Endodermal cell (in vitro differentiated cells): ENCODE measurements around the gene PMEPA1. TPM values are rescaled to one million over a fixed set of nuclear protein-coding genes. Genes with fewer than 3 reads are reported as not detected.
A peak's percentile ranks its signal among the peaks of the same experiment; 100 is the strongest.

Experiments used
- DNase-seq: peaks from one replicate; pipeline ENCODE4 v3.0.0-alpha.2; 2017
- H3K27ac ChIP-seq: 2 replicates; pipeline ENCODE4 v1.5.1; 2013; ENCODE audit warnings: mild to moderate bottlenecking, low read depth, low read length, moderate library complexity
- H3K27me3 ChIP-seq: 2 replicates; pipeline ENCODE4 v1.6.1; 2013; ENCODE audit warnings: mild to moderate bottlenecking, low read length, moderate library complexity; ENCODE audit not compliant: insufficient read depth, control insufficient read depth, poor library complexity, severe bottlenecking
- H3K36me3 ChIP-seq: 2 replicates; pipeline ENCODE4 v1.7.0; 2013; ENCODE audit warnings: mild to moderate bottlenecking, low read length, moderate library complexity; ENCODE audit not compliant: control insufficient read depth, insufficient read depth
- H3K4me1 ChIP-seq: one replicate; pipeline ENCODE4 v1.7.0; 2013; ENCODE audit warnings: low read length; ENCODE audit not compliant: control insufficient read depth, insufficient read depth
- H3K4me3 ChIP-seq: 2 replicates; pipeline ENCODE4 v1.5.1; 2013; ENCODE audit warnings: mild to moderate bottlenecking, low read length, moderate library complexity
- H3K9ac ChIP-seq: 2 replicates; pipeline ENCODE4 v1.6.1; 2013; ENCODE audit warnings: mild to moderate bottlenecking, low read length, moderate library complexity; ENCODE audit not compliant: poor library complexity, severe bottlenecking; ENCODE audit errors: extremely low read depth
- H3K9me3 ChIP-seq: 2 replicates; pipeline ENCODE4 v1.6.1; 2013; ENCODE audit warnings: mild to moderate bottlenecking, low read length, moderate library complexity; ENCODE audit not compliant: control insufficient read depth
- H3K27ac Mint-ChIP-seq: 2 replicates; pipeline ENCODE4 v1.8.0; 2020; ENCODE audit warnings: mixed read lengths
- H3K27me3 Mint-ChIP-seq: 2 replicates; pipeline ENCODE4 v1.8.0; 2021; ENCODE audit warnings: mild to moderate bottlenecking, mixed read lengths; ENCODE audit not compliant: insufficient read depth
- H3K36me3 Mint-ChIP-seq: 2 replicates; pipeline ENCODE4 v1.8.0; 2020; ENCODE audit warnings: low read depth, mixed read lengths
- H3K4me1 Mint-ChIP-seq: 2 replicates; pipeline ENCODE4 v1.8.0; 2020; ENCODE audit warnings: mixed read lengths
- H3K4me3 Mint-ChIP-seq: 2 replicates; pipeline ENCODE4 v1.8.0; 2020; ENCODE audit warnings: mild to moderate bottlenecking, moderate library complexity, mixed read lengths
- H3K9me3 Mint-ChIP-seq: 2 replicates; pipeline ENCODE4 v1.8.0; 2020; ENCODE audit warnings: mild to moderate bottlenecking, mixed read lengths
- WGBS, 2 experiments: methylation state at CpG; one replicate each; pipeline versions ENCODE4 v1.1.5 to v1.1.7; 2013; ENCODE audit warnings: missing lambda C conversion rate in 2 of 2, mixed read lengths in 1 of 2; ENCODE audit not compliant: insufficient coverage in 1 of 2, insufficient read length in 1 of 2; 5-methylcytosine and 5-hydroxymethylcytosine counted together
- total RNA-seq, 2 donors: library from RNA; stranded (reverse); fragmentation: NEBNext Ultra II Directional in 1 of 2; extraction: Animal tissue kit (Norgen Biotek cat#: 25700) in 1 of 2; gene quantifications; 2 replicates in 1 of 2; 3 replicates in 1 of 2; pipeline ENCODE4 v1.2.1, GENCODE V29; 2021
- TF ChIP-seq, protein P1 (sequence below): fragments of 200-600 bp; sonication (generic); conservative IDR thresholded peaks from 2 replicates; pipeline ENCODE4 v1.5.0; 2021; ENCODE audit warnings: antibody characterized with exemption, mild to moderate bottlenecking

PMEPA1 gene
- total RNA-seq, 2 donors from 2014 or later, result 18.8 to 37.4 TPM

DNA sequence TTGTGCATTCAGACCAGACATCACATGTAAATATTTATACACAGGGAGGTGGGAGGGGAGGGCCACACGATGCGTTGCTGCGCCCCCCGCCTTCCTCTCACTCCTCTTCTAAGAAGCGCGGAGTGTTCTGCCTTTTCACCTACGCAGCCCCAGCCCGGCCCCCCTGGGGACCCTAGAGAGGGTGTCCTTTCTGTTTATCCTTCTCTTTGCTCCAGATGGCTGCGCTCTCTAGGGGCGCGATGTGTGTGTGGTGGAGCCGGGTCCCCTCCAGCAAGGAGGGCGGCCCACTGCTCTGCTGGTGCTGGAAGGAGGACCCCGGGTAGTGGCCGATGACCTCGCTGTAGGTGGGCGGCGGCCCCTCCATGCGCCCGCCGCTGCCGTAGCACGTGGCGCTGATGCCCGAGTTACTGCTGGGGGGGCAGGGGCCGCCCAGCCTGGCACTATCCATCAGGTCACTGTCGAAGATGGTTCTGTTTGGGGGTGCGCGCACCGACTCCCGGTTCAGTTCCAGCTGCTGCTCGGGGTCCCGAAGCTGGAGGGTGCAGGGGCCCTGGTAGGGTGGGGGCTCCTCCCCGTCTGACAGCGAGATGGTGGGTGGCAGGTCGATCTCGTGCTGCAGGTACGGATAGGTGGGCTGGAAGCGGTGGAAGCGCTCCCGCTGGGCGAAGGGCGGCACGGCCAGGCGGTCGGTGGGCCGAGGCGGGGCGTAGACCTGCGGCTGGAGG, 57.8 kb downstream of the PMEPA1 start:
- no peak overlapping the region for H3K27ac Mint-ChIP-seq
- H3K36me3 ChIP-seq, result peaks cover 61% of the 10 kb centered on the region
- TF ChIP-seq, protein P1, sequence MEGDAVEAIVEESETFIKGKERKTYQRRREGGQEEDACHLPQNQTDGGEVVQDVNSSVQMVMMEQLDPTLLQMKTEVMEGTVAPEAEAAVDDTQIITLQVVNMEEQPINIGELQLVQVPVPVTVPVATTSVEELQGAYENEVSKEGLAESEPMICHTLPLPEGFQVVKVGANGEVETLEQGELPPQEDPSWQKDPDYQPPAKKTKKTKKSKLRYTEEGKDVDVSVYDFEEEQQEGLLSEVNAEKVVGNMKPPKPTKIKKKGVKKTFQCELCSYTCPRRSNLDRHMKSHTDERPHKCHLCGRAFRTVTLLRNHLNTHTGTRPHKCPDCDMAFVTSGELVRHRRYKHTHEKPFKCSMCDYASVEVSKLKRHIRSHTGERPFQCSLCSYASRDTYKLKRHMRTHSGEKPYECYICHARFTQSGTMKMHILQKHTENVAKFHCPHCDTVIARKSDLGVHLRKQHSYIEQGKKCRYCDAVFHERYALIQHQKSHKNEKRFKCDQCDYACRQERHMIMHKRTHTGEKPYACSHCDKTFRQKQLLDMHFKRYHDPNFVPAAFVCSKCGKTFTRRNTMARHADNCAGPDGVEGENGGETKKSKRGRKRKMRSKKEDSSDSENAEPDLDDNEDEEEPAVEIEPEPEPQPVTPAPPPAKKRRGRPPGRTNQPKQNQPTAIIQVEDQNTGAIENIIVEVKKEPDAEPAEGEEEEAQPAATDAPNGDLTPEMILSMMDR, result no peak
- no peak overlapping the region for H3K4me3 ChIP-seq
- no peaks in the 10 kb centered on the region for H3K9me3 Mint-ChIP-seq
- DNase-seq, result no peak
- H3K4me1 ChIP-seq, result peaks cover 7% of the 10 kb centered on the region
- H3K27me3 ChIP-seq, result no peaks in the 10 kb centered on the region
- no peak overlapping the region for H3K27ac ChIP-seq
- H3K9ac ChIP-seq, result no peak overlapping the region
- H3K4me3 Mint-ChIP-seq, result no peak overlapping the region
- H3K27me3 Mint-ChIP-seq, result peaks cover 6% of the 10 kb centered on the region
- 97 to 98% methylated on average over 36 to 50 of the region's 50 CpGs for WGBS, 2 experiments
- H3K36me3 Mint-ChIP-seq, result peaks cover 37% of the 10 kb centered on the region
- no peaks in the 10 kb centered on the region for H3K9me3 ChIP-seq
- H3K4me1 Mint-ChIP-seq, result peaks cover 26% of the 10 kb centered on the region

DNA sequence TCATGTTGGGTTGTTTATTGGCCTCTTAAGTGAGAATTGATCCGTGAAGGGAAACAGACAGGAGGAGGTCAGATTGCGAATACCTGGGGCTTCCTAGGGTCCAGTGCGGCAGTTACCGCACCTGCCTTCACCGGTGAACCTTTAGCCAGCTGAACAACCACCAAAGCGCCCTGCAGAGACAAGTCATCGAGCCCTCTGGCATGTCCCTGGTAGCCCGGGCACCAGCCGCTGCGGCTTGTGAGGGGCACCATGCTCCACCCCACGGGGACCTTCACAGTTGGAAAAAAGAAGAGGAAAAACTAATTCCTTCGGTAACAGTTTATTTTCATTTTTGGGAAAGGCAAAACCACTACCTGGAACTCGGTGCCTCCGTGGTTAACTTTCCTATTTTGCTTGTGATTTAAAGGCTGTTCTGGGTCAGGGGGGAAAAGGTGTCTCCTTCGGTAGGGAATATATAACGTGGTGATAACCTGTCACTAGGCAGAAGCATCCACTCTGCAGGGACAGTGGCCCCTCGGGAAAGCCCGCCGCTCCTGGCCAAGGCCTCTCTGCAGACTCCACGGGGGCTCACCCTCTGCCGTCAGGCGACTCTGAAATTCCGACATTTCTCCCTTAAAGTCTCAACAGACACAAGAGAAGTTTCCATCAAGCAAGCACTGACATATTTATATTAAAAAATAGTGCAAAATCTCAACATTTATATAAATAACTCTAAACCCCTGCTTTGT, 58.9 kb downstream of the PMEPA1 start:
- WGBS, 2 experiments, result 89 to 90% methylated on average over 18 to 23 of the region's 23 CpGs
- Mint-ChIP-seq H3K36me3 (peaks cover 35% of the 10 kb centered on the region), H3K9me3 (peaks cover 9% of the 10 kb centered on the region), H3K4me1 (peaks cover 26% of the 10 kb centered on the region), H3K4me3 (peak overlapping the region; percentile 10), H3K27me3 (peaks cover 6% of the 10 kb centered on the region), H3K27ac (no peak overlapping the region)
- Histone ChIP-seq H3K4me1 (peaks cover 7% of the 10 kb centered on the region), H3K9ac (no peak overlapping the region), H3K4me3 (no peak overlapping the region), H3K36me3 (peaks cover 55% of the 10 kb centered on the region), H3K27ac (peak overlapping the region; percentile 24), H3K9me3 (no peaks in the 10 kb centered on the region), H3K27me3 (no peaks in the 10 kb centered on the region)
- TF ChIP-seq, protein P1, result no peak
- DNase-seq, result no peak

DNA sequence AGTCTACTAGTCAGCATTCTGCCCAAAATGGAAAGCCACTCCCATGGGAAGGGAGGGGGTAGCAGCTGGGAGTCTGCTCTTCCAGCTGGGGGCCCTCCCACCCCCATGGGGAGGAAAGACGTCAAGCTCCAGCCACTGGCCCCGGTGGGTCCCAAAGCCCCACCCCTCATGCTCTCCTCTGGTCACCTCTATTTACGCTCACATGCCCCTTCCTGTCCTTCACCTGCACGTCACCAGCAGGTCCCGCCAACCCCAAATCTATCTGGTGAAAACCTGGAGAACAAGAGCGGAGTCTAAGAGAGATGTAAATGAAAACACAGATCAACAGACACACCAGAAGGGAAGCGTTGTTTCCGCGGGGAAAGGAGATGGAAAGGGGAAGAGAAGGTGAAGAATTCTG, 59.5 kb downstream of the PMEPA1 start:
- Histone ChIP-seq H3K36me3 (peaks cover 52% of the 10 kb centered on the region), H3K27me3 (no peaks in the 10 kb centered on the region), H3K9me3 (no peaks in the 10 kb centered on the region), H3K27ac (peak overlapping the region; percentile 53), H3K4me3 (no peak overlapping the region), H3K9ac (no peak overlapping the region), H3K4me1 (peaks cover 7% of the 10 kb centered on the region)
- DNase-seq, result peak; percentile 44
- Mint-ChIP-seq H3K9me3 (peaks cover 16% of the 10 kb centered on the region), H3K27me3 (peaks cover 6% of the 10 kb centered on the region), H3K36me3 (peaks cover 37% of the 10 kb centered on the region), H3K27ac (peak overlapping the region; percentile 45), H3K4me1 (peaks cover 25% of the 10 kb centered on the region), H3K4me3 (peak overlapping the region; percentile 10)
- whole genome bisulfite sequencing, 2 experiments, result 81 to 85% methylated on average over 5 to 8 of the region's 9 CpGs
- TF ChIP-seq, protein P1, result no peak
